AG20443 (cell line): ENCODE measurements around the gene SCAND1.

Source experiments
- DNase-seq: peaks from one replicate; pipeline ENCODE4 v3.0.0; 2012; ENCODE audit warnings: low spot score, mixed read lengths

Gene SCAND1

DNA sequence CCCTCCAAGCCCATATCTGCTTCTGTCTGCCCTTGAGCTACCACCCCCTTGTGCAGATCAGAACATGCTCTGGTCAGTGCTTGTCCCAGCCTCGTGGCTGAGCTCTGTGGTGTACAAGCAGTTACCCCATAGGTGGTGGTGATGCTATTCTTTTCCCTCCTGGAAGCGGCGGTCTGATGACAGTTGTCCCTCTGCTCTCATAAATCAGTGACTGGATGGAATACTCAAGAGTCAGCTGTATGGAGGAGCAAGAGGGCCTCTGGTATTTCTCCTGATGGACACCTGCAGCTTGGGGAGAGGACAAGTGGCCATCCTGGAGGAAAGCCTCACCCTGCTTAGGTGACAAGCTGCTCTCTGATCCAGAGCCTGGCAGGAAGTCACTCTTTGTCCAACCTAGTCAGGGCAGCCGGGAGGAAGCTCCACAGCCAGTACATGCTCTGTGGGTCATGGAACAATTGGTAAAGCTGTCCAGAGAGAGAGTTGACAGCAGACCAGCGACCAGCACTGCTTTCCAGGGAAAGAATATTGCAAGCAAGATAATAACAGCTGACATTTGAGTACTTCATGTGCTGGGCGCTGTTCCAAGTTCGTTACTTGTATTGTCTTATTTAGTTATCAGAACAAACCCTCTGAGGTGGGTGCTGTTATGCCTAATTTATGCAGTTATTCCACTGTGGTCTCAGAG, 47.1 kb downstream of the SCAND1 start:
- DNase-seq, result no peak

DNA sequence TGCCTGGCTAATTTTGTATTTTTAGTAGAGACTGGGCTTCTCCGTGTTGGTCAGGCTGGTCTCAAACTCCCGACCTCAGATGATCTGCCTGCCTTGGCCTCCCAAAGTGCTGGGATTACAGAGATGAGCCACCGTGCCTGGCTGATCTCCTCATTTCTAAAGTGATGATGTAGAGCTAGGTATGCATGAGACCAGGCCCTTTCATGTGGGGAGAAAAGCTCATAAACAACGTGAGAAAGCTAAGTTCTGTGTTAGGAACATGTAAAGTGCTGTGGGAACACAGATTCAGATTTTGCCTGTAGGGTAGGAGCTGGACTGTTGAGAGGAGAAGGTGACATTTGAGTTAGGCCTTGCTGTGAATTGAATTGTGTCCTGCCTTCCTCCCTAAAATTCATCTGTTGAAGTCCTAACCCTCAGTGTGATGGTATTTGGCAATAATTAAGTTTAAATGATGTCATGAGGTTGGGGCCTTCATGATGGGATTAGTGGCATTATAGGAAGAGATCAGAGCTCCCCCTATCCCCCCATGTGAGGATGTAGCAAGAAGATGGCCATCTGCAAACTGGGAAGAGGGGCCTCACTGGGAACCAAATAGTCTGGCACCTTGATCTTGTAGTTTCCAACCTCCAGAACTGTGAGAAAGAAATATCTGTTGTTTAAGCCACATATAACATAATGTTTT, 49.2 kb downstream of the SCAND1 start:
- DNase-seq, result no peak

DNA sequence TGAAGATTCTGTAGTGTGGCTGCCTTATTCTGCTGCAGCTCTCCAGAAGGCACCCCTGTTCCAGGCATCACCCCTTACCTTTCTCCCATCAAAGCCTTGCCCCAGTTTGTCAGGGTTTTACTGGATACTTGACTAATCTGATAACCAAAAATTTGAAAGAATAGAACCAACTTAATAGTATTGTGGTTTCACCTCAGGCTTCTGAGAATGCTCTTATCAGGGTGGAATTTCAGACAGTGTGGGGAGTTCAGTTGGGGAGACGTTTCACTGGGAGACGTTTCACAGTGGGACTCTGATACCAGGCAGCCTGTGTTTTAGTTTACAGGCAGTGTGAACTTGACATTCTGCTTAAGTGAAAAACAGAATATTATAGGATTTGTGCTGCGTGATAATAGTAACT, 50.5 kb downstream of the SCAND1 start:
- no peak for DNase-seq
